Measurements from ENCODE around the gene NINJ2. TPM values are rescaled to one million over a fixed set of nuclear protein-coding genes. Genes with fewer than 3 reads are reported as not detected.

The NINJ2 gene
- total RNA-seq, 2 donors from 2014 or later = 3.3 to 5.5 TPM

DNA sequence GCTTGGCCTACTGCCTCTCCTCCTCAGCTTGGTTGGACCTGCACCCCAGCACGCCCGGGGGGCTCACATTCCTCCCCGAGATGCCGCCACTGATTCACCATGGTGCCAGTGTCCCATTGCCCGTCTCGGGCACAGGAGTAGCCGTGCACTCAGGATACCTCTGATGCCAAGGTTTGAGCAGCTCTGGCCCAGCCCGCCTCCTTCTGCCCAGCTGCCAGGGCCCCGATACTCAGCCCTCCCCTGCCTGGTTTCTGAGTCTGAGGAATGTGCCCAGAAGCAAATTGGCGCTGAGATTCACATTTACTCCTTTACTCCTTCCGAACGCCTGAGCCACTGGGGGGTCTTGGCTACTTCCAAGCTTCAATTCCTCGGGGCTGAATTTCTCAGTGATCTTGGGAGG, 63.5 kb downstream of the NINJ2 start:
- ATAC-seq (no peak), DNase-seq (no peak)
- intact Hi-C loops (cut with DNase I, micrococcal nuclease) = no loop called here

DNA sequence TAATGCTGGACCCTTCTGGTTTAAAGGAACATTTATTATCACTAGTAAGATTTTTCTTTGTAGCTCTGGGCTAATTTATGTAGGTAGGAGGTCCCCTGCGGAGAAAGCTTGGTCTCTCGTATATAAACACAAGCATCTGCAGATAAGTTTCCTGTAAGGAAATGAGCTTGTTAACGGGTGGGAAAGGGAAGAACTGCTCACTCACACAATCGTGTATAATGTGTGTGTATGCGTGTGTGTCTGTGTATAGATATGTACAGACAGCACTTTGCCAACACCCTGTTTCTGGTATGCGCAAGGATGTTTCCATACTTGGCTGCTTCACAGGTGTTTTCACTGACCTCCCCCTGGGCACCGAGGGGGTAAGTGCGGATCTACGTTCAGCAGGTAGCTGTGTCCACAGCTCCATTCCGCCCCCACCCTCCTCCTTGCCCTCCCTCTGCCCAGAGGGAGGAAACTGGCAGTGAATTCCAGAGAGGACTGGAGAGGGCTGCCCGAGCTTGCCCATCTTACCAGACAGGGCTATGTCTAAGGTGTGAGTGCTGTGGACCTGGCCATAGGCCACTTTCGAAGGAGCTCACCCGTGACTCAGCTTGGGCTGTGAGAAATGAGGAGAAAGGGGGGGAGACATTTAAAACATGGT, 65.2 kb downstream of the NINJ2 start:
- ATAC-seq (no peak), DNase-seq (no peak)
- intact Hi-C loops (cut with DNase I, micrococcal nuclease) = no loop called here

DNA sequence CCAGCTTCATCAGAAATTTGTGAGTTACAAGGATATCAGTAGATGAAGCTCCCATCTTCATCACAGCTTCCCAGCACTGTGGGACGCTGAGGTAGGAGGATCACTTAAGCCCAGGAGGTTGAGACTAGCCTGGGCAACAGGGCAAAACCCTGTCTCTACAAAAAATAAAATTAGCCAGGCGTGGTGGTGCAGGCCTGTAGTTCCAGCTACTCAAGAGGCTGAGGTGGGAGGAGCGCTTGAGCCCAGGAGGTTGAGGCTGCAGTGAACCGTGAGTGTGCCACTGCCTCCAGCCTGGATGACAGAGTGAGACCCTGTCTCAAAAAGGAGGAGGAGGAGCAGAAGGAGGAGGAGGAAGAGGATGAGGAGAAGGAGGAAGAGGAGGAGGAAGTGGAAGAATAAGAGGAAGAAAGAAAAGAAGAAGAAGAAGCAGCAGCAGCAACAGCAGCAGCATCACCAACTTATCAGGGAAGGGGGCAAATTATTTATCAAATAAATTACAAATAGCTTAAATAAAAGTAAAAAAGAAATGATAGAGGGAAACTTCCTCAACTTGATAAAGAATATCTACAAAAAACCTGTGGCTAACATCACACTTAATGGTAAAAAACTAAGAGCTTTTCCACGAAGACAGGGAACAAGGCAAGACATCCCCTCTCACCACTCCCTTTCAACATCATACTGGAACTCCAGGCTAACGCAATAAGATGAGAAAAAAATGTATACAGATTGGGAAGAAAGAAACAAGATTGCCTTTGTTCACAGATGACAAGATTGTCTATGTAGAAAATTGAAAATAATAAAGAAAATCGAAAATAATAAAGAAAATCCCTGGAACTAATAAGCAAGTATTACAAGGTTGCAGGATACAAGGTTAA, 69.6 kb downstream of the NINJ2 start:
- DNase-seq = no peak
- intact Hi-C loops (cut with DNase I, micrococcal nuclease) = no loop called here

DNA sequence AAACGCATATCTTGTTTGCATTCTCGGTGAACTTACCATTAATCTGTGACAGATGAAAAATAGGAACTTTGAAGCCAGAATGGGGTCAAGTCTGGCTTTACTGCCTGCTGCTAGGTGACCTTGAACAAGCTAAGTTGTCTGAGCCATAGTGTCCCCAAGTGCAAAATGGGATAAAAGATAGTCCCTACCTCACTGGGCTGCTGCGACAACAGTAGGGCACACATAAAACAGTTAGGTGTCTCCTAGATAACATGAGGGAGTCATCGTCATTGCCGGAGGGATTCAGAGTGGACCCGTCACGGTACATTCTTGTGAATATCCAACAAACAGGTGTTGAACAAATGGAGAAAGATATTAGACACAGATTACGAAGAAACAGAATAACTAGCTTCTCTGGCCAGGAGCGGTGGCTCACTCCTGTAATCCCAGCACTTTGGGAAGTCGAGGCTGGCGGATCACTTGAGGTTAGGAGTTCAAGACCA, 71.2 kb downstream of the NINJ2 start:
- no peak for DNase-seq
- ATAC-seq = no peak
- intact Hi-C loops (cut with DNase I, micrococcal nuclease) = no loop called here

More for the DNA sequence above, 69.6 kb downstream of the NINJ2 start:
- no peak for ATAC-seq

DNA sequence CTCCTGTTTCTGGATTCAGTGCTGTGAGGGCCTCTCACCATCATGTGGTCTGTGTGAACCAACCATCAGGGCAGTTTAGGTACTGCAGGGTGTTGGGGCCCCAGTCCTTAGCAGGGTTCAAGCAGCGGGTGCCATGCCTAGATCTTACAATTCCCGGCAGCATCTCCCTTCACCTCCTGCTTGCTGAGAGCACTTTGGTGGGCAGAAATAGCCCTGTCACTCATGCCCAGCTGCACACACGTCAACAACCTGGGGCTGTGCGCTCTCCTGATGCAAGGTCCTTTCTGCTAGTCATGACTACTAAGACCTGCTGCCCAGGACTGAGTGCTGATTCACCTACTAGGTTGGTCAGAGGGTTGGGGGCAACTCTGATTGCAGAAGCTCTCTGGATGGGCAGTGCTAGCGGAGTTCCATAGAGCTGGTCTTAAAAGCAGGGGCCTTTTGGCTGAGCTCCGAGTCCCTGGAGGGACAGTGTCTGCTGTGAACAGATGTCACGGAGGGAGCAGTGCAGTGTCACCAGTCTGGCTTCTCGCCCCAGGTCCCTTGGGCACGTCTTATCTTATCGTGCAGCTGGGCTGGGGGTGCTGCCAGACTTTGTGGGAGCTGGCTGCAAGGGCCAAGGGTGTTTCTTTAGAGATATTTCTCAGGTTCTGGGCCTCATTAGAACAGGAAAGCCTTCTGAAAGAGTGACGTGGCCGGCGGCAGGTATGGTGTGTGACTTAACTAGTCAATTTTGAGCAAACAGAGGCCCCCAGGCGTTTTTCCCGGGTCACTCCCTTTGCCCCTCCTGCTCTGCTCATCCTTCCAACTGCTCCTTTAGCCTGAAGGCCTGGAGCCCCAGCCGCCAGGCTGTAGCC, 71.8 kb downstream of the NINJ2 start:
- peak in 1 of 2 donors; percentile 71 for DNase-seq
- intact Hi-C loops (cut with DNase I, micrococcal nuclease) = no loop called here
- ATAC-seq = peak; percentile 96

DNA sequence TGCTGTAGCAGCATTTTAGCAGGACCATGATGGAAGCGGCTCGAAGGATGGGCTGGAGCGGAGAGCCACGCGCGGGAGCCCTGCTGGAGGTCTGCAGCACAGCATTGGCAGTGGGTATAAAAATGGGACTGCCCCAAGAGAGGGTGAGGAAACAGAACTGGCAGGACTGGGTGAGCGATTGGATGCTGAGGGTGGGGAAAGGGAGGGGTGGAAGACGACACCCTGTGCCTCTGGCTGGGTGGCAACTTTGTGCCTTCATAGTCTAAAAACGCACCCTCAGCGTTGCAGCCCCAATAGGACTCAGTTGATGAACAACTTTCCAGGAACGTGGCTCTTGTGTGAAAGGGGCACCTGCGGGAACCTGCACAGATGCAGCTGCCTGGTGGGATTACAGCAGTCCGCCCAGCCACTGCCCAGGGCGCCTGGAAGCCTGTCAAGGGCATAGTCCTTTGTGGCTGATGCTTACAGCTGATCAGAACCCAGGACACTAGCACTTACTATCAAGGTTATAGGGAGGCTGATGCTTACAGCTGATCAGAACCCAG, 73.0 kb downstream of the NINJ2 start:
- DNase-seq (no peak), ATAC-seq (no peak)
- intact Hi-C loops (cut with DNase I, micrococcal nuclease) = no loop called here

DNA sequence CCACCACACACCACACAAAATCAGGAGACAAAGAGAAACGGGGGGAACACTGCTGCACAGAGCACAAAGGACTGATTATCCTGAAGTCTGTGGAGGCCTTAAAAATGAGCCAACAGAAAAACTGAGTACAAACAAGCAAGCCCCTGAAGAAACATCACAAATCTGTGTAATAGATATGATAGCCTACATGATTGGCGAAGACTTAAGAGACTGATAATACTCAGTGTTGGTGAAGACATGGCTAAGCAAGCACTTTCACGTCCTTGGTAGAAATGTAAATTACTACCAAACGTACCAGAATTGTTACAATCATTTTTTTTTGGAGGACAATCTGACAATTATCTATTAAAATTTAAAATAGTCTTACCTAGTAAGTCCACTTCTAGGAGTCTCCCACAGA, 74.6 kb downstream of the NINJ2 start:
- intact Hi-C loops (cut with DNase I, micrococcal nuclease) = loop anchor here in 1 of 2 donors (10.0 kb wide), 1 partner anchor 146 kb away; no protein-coding TSS in a partner anchor
- no peak for DNase-seq
- ATAC-seq = no peak

DNA sequence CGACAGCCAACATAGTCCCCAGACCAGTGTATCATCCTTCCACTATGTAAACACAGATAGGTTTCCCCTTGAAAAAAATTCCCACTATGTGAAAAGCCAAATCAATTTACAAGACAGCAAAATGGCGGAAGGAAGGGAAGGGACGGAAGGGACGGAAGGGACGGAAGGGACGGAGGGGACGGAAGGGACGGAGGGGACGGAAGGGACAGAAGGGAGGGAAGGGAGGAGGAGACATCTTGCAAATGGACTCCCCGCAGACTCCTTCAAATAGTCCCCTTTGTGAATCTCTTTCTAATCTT, 75.3 kb downstream of the NINJ2 start:
- ATAC-seq = no peak
- DNase-seq = no peak
- intact Hi-C loops (cut with DNase I, micrococcal nuclease) = loop anchor here in 1 of 2 donors (10.0 kb wide), 1 partner anchor 147 kb away; no protein-coding TSS in a partner anchor

DNA sequence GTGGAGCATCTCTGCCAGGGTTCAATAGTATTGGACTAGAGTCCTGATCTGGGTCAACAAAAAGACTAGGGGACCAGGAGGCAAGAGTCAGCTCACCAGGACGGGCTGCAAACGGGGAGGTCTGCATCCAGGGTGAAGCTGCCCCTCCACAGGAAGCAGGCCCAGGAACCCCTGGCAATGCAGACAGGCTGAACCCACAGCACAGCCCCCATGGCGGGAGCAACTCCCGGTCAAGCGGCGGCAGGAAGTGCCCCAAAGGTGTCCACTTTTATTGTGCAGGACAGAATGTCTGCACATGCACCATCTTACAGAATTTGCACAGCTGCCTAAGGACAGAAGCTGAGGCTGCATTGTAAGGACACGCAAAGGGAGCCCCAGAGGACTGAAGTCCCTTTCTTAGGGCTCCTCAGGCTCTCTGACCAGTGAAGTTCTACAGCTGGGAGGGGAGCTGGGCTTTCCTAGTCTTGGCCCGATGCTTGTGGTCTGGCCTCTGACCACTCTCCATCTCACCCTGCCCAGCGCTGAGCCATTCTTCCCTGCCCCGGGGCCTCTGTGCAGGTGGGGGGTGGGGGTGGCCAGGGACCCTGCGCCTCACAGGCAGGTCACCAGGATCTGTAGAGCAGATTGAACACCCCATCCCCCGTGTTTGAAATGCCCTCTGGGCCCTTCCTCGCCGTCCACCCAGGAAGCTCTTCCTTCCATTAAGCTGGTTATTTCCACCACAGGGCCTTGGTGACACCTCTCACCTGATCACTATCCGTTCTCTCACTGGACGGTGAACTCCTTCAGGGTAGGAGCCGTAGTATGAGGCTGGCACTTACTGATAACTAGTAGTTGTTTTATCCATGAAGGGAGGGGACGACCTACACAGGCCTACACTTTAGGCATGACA, 75.9 kb downstream of the NINJ2 start:
- ATAC-seq (no peak), DNase-seq (no peak)
- intact Hi-C loops (cut with DNase I, micrococcal nuclease) = loop anchor here in 1 of 2 donors (10.0 kb wide), 1 partner anchor 147 kb away; no protein-coding TSS in a partner anchor

DNA sequence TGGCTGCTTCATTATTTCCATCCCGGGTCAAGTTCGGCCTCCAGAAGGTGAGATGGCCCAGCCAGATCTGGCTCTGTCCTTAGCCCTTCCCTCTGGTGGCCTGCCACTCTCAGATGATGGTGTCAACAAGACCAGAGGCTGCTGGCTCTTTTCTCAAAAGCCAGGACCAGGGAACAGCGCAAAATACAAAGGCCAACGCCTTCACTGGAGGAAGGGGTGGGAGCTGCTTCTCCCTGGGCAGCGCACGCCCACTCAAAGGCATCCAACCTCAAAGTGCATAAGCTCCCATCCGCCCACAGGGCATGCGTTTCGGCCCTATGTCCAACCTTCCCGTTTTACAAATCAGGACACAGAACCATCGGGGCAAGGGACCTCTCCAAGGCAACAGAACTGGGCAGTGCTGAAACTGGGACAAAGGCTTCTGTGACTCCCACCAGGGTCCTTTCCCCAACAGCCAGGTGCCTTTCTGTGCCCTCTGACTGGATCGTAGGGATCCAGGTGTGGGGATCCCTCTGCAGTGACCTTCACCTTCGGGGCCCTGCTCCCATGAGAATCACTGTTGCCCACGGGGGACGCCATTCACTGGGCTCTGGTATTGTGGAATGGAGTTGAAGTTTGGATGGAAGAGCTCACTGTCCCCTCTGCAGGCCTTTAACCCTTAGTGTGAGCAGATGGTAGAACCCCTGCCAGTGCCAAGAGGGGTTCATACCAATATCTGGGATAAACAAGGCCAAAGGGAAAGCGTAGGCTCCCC, 76.8 kb downstream of the NINJ2 start:
- no peak for DNase-seq
- no peak for ATAC-seq

DNA sequence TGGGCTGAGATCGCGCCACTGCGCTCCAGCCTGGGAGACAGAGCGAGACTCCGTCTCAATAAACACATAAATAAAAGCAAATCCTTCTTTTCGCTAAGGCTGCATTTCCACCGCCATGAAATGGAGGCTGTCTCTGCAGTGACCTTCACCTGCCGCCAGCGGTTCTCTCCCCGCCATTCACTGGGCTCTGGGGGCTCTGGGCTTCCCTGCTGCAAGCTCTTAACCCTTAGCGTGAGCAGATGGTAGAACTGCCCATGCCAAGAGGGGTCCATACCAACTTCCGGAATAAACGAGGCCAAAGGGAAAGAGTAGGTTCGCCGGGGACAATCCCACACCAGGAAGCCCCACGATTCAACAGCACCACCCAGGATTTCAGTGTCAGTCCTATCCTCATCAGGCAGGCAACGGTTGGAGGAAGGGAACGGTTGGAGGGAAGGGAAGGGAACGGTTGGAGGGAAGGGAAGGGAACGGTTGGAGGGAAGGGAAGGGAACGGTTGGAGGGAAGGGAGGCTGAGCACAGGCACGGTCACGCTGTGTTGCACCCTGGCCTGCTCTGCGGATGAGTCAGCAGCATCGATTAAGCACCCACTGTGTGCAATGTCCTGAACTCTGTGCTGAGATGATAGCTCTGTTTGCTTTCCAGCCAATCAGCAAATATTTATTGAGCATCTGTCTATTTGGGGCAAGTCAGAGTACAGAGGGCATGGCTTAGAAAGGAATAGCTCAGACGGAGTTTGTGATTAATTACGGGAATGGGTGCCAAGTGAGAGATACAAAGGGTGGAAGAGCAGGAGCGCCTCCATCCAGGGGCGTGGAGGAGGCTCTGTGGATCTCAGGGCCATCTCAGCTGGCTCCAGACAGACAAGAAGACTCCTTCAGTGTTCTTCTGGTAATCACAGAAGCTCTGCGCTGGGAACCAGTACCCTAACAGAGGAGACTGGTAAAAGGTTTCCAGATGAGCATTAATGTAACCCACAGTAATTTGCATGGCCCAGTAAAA, 77.9 kb downstream of the NINJ2 start:
- DNase-seq (no peak), ATAC-seq (no peak)
- intact Hi-C loops (cut with DNase I, micrococcal nuclease) = loop anchor here in 1 of 2 donors (10.0 kb wide), 1 partner anchor 149 kb away; no protein-coding TSS in a partner anchor

More for the DNA sequence above, 76.8 kb downstream of the NINJ2 start:
- intact Hi-C loops (cut with DNase I, micrococcal nuclease) = loop anchor here in 1 of 2 donors (10.0 kb wide), 1 partner anchor 148 kb away; no protein-coding TSS in a partner anchor

DNA sequence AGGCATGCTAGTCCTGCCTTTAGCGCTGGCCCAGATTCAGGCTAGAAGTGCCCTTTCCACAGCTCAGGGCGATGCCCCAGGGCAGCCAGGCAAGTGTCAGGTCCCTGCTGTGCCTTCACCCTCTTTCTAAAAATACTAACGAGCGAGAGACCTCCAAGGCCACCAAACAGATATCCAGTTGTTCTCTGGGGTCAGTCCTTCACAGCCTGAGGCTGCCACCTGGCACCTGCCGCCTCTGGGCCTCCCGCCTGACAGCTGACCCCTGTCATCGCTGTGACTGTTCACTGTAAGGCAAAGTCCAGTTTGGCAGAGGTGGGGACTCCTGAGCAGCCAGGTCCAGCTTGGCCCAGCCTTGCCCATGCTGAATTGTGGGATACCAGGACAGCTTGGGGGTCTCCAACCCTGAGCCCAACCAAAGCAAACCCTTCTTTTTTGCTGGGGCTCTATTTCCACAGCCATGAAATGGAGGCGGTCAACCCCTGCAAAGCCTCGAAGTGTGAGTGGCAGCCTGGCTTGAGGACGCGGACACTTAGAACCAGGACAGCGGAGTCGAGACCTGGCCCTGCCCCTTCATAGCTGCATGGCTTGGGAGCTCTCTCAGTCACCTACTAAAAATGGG, 79.9 kb downstream of the NINJ2 start:
- DNase-seq = no peak
- peak; percentile 50 for ATAC-seq
- intact Hi-C loops (cut with DNase I, micrococcal nuclease) = loop anchor here in 1 of 2 donors (10.0 kb wide), 1 partner anchor 151 kb away; no protein-coding TSS in a partner anchor

DNA sequence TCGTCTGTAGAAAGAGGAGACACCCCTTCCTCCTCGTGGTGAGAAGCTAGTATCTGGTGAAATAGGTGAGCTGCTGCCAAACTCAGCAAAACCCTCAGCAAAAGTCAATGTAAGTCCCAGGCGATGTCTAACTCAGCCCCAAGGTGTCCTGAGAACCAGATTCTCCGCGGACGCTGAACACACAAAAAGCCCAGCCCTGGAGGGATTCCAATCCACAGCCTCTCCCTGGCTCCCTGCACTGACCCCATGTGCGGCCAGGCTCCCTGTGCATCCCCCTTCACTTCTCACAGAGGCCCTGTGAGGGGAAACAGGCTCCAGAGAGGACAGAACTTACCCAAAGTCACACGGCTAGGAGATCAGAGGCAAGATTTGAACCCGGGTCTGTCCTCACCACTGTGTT, 81.5 kb downstream of the NINJ2 start:
- DNase-seq (no peak), ATAC-seq (no peak)
- intact Hi-C loops (cut with DNase I, micrococcal nuclease) = loop anchor here in 1 of 2 donors (10.0 kb wide), 1 partner anchor 153 kb away; no protein-coding TSS in a partner anchor

DNA sequence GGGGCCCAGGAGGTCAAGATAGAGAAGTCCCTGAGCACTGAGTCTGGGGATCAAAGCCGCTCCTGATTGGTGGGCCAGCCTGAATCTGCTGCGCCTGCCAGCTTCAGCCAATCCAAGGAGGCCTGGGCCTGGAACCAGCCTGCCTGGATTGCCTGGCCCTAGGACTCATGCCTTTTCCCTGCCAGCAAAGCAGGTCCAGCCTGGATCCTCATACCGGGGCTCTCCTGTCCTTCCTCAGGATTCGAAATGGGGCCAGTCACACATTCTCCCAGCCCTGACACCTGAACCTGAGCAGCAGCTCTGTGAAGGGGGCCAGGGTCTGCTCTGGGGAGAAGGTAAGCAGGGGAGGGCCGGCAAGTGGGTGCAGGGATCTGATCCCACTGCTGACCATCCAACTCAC, 81.9 kb downstream of the NINJ2 start:
- DNase-seq = no peak
- intact Hi-C loops (cut with DNase I, micrococcal nuclease) = loop anchor here in 1 of 2 donors (10.0 kb wide), 1 partner anchor 153 kb away; no protein-coding TSS in a partner anchor
- no peak for ATAC-seq

DNA sequence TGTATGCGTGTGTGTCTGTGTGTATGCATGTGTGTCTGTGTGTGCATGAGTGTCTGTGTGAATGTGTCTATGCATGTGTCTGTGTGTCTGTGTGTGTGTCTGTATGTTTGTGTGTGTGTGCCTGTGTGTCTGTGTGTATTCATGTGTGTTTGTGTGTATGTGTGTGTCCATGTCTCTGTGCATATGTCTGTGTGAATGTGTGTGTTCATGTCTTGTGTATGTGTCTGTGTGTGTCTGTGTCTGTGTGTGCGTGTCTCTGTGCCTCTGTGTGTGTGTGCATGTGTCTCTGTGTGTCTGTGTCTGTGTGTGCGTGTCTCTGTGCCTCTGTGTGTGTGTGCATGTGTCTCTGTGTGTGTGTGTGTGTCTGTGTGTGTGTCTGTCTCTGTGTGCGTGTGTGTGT, 82.4 kb downstream of the NINJ2 start:
- DNase-seq (no peak), ATAC-seq (no peak)
- intact Hi-C loops (cut with DNase I, micrococcal nuclease) = loop anchor here in 1 of 2 donors (10.0 kb wide), 1 partner anchor 154 kb away; no protein-coding TSS in a partner anchor
